Measurements from ENCODE around the gene OSER1.

DNA sequence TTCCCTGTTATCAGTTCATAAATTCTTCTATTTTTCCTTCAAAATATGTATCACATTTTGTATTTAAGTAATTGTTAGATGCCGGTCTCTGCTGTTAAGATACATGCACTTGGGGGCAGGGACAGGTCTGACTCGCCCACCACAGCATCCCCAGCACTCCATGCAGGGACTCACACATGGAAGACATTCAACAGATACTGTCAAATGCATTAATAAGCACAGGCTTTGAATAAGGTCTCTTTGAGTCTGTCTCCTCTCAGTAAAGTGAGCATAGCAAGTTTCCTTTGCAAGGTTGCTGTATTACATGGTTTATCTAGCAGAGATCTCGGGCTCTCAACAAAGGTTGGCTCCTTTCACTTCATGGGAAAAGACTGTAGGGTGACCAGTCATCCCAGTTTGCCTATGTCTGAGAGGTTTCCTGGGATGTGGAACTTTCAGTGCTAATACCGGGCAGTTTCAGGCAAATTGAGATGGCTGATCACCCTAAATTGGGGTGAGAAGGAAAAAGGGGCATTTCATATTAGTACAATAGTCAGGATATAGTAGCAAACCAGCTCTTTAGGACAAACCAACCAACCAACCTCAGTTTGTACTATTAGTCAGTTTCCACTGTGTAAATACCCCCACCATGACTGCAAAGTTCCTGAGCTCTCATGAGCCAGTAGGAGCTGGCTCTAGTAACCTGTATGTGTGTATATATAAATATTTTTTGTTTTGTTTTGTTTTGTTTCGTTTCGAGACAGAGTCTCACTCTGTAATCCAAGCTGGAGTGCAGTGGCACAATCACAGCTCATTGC lies 38.6 kb downstream of the OSER1 start:
- TF ChIP-seq, protein P1, sequence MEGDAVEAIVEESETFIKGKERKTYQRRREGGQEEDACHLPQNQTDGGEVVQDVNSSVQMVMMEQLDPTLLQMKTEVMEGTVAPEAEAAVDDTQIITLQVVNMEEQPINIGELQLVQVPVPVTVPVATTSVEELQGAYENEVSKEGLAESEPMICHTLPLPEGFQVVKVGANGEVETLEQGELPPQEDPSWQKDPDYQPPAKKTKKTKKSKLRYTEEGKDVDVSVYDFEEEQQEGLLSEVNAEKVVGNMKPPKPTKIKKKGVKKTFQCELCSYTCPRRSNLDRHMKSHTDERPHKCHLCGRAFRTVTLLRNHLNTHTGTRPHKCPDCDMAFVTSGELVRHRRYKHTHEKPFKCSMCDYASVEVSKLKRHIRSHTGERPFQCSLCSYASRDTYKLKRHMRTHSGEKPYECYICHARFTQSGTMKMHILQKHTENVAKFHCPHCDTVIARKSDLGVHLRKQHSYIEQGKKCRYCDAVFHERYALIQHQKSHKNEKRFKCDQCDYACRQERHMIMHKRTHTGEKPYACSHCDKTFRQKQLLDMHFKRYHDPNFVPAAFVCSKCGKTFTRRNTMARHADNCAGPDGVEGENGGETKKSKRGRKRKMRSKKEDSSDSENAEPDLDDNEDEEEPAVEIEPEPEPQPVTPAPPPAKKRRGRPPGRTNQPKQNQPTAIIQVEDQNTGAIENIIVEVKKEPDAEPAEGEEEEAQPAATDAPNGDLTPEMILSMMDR (IDR thresholded peaks at IDR 0.05; ENCODE audit: borderline replicate concordance, extremely low read depth, low read length, poor library complexity, severe bottlenecking) = no peak
- no peak for TF ChIP-seq EZH2 (IDR thresholded peaks at IDR 0.05; ENCODE audit: borderline replicate concordance, low read depth, low read length, severe bottlenecking)
